Heart left ventricle (tissue), 16 donors: Measurements from ENCODE around the gene GPR84. TPM values are rescaled to one million over a fixed set of nuclear protein-coding genes. Genes with fewer than 3 reads are reported as not detected.

ENCODE experiments used
- ATAC-seq, 4 donors: fragments of 200-7000 bp; cut with Tn5 transposase; one replicate each; pipeline ENCODE4 v1.9.1; 2020 to 2022; ENCODE audit warnings: moderate library complexity in 4 of 4, mild to moderate bottlenecking in 3 of 4, moderate number of reproducible peaks in 1 of 4
- DNase-seq, 5 donors: peaks; one replicate each; pipeline ENCODE4 v3.0.0-alpha.2; 2020
- H3K27ac ChIP-seq, 12 donors: fragments of 200-600 bp; sonication (generic) in 4 of 12; one replicate each; pipeline versions ENCODE4 v1.5.0 to v1.8.0; 2016 to 2022; ENCODE audit warnings: mild to moderate bottlenecking in 2 of 12
- H3K27me3 ChIP-seq, 9 donors: fragments of 200-600 bp; sonication (generic) in 2 of 9; one replicate each; pipeline versions ENCODE4 v1.5.1 to v1.8.0; 2016 to 2022; ENCODE audit warnings: mild to moderate bottlenecking in 3 of 9
- H3K36me3 ChIP-seq, 9 donors: fragments of 200-600 bp; sonication (generic) in 2 of 9; one replicate each; pipeline versions ENCODE4 v1.5.0 to v1.8.0; 2018 to 2022; ENCODE audit warnings: mild to moderate bottlenecking in 2 of 9
- H3K4me1 ChIP-seq, 12 donors: fragments of 200-600 bp; sonication (generic) in 4 of 12; one replicate each; pipeline versions ENCODE4 v1.5.0 to v1.8.0; 2016 to 2022; ENCODE audit warnings: mild to moderate bottlenecking in 3 of 12
- H3K4me3 ChIP-seq, 12 donors: fragments of 200-600 bp; sonication (generic) in 4 of 12; one replicate each; pipeline versions ENCODE4 v1.5.0 to v1.8.0; 2017 to 2022; ENCODE audit warnings: mild to moderate bottlenecking in 9 of 12, moderate library complexity in 4 of 12
- H3K9me3 ChIP-seq, 12 donors: fragments of 200-600 bp; sonication (generic) in 4 of 12; one replicate each; pipeline versions ENCODE4 v1.5.0 to v1.8.0; 2016 to 2022; ENCODE audit warnings: mild to moderate bottlenecking in 1 of 12
- POLR2A ChIP-seq, 2 donors: fragments of 450-650 bp; IDR thresholded peaks; one replicate each; pipeline ENCODE4 v1.6.1; 2017; ENCODE audit warnings: antibody characterized with exemption in 2 of 2, mild to moderate bottlenecking in 2 of 2, moderate library complexity in 2 of 2
- WGBS, 4 donors: extraction: QIAGEN DNeasy Blood & Tissue Kit in 2 of 4; methylation state at CpG; one replicate each; pipeline versions ENCODE4 v1.1.5 to v1.1.7; 2013 to 2018; 5-methylcytosine and 5-hydroxymethylcytosine counted together
- intact Hi-C, 10 donors: fragments of 100-400 bp; cut with DNase I; formaldehyde crosslinking; loops; one replicate each; pipeline versions ENCODE4 v1.11.1 to v1.14.2; 2022
- polyA plus RNA-seq, 2 donors: library from polyadenylated mRNA; stranded (reverse); fragments of 200-250 nt; gene quantifications; one replicate each; pipeline ENCODE4 v1.2.3, GENCODE V29; 2013
- total RNA-seq, 9 donors: library from RNA; depleted of rRNA in 2 of 9; stranded (reverse); fragments of >200 nt in 2 of 9; fragmentation: NEBNext Ultra II Directional in 3 of 9; extraction: Animal tissue kit (Norgen Biotek cat#: 25700) in 3 of 9; gene quantifications; one replicate each; pipeline versions ENCODE4 v1.1.0 to v1.2.4, GENCODE V29; 2016 to 2023
- TF ChIP-seq, protein P1 (sequence below), 12 donors: fragments of 200-600 bp; sonication (generic) in 4 of 12; IDR thresholded peaks; one replicate each; pipeline versions ENCODE4 v1.5.0 to v1.8.0; 2018 to 2022; ENCODE audit warnings: antibody characterized with exemption in 12 of 12, mild to moderate bottlenecking in 5 of 12
- donor health status: ischemic (EF 13 %, LVEDD 7.1; RV severe dilation, severe dysfunction).
- donor health status: healthy with polysubstance abuse.
- donor health status: DM: no; HTN: yes; CAD: no.
- donor health status: DM: no; HTN: no; CAD: no.
- donor health status: ischemic (EF 25% LVEDD 6.9; RV normal size, moderate dysfunction).
- donor health status: ischemic (EF 25% LVEDD 5.7; RV mildly dilated, moderate dysfunction).
- donor health status: healthy.
- donor health status: DM: yes; HTN: yes; CAD: no.
- donor health status: ischemic (EF 35%, LVEDD 5.7; RV mildly dilated, moderate dysfunction).
- donor health status: nonischemic (EF 11% LVEDD 7.7; RV severe dilation, severe dysfunction).
- donor health status: DM: yes; HTN: yes; CAD: no.
- donor health status: PGD.
- donor health status: ischemic (EF 29% LVEDD 5.4; RV normal size, mild dysfunction).
- donor health status: nonischemic (EF 23%, LVEDD 6.1; RV moderate dilation, normal function).

Gene GPR84
- total and polyA plus RNA-seq, 11 donors = 0.21 to 4.4 (median 0.37) TPM; not detected in 6

DNA sequence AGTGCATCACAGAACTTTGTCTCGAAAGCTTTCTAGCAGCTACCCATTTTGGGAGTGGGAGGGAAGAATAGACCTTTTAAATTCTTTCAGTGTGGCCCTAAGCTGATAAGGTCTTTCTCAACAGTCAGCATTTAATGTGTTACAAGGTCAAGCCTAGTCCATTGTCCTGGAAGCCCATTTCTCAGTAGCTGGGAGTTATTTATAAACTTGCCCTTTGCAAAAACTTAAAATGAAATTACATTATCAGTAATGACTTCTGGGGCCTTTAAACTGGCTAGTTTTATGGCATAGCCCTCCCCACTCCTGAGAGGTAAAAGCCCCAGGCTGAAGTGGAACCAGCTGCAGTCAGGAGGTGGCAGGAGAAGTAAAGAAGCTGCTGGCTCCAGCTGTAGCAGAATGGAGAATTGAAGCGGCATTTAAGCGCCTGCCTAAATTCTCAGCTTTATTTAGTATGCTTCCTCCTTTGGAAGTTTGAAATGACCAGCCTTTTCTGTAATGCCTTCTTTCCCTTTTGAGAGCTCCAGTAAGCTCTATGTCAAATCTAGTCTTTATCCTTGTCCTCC is 26.9 kb downstream of the GPR84 start:
- no peaks in the 10 kb centered on the region for H3K9me3 ChIP-seq
- H3K4me3 ChIP-seq = no peak overlapping the region
- no peak for TF ChIP-seq POLR2A (IDR thresholded peaks at IDR 0.05)
- TF ChIP-seq, protein P1, sequence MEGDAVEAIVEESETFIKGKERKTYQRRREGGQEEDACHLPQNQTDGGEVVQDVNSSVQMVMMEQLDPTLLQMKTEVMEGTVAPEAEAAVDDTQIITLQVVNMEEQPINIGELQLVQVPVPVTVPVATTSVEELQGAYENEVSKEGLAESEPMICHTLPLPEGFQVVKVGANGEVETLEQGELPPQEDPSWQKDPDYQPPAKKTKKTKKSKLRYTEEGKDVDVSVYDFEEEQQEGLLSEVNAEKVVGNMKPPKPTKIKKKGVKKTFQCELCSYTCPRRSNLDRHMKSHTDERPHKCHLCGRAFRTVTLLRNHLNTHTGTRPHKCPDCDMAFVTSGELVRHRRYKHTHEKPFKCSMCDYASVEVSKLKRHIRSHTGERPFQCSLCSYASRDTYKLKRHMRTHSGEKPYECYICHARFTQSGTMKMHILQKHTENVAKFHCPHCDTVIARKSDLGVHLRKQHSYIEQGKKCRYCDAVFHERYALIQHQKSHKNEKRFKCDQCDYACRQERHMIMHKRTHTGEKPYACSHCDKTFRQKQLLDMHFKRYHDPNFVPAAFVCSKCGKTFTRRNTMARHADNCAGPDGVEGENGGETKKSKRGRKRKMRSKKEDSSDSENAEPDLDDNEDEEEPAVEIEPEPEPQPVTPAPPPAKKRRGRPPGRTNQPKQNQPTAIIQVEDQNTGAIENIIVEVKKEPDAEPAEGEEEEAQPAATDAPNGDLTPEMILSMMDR (IDR thresholded peaks at IDR 0.05) = peak in 8 of 12 donors; percentile 5 to 43 (median 34)
- H3K36me3 ChIP-seq = peaks cover 0 to 24% (median 19%) of the 10 kb centered on the region in 9 donors
- H3K27me3 ChIP-seq = no peaks in the 10 kb centered on the region
- DNase-seq (peak in 2 of 5 donors; percentile 31 to 44), ATAC-seq (peak; percentile 44 to 82 (median 77))
- peaks cover 2 to 47% (median 27%) of the 10 kb centered on the region in 12 donors for H3K4me1 ChIP-seq
- WGBS, 4 donors = 27 to 41% (median 39%) methylated on average over 3 of the region's 3 CpGs
- intact Hi-C loops = no loop called here
- peak overlapping the region in 11 of 12 donors; percentile 29 to 84 (median 66) for H3K27ac ChIP-seq

DNA sequence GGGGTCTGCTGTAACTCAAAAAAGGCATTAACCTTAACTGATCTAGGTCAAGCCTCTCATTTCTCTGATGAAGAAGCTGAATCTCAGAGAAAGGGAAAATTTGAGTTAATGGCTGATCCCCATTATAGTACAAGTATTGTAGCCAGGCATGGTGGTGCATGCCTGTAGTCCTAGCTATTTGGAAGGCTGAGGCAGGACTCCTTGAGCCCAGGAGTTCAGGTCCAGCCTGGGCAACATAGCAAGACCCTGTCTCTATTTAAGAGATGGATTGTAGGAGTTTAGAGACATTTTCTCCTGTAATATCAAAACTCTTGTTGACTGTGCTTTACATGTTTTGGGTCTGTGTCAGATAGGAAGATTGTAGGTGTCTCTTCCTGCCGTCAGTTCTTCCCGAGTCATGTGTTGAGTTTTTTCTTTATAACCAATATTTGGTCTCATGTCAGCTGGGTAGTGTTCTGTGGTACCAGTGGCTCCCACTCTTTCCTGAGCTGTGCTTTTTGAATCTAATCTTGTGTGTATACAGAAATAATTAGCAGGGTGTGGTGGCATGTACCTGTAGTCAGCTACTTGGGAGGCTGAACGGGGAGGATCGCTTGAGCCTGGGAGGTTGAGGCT is 30.8 kb downstream of the GPR84 start:
- Histone ChIP-seq H3K9me3 (no peaks in the 10 kb centered on the region), H3K4me1 (peaks cover 2 to 59% (median 37%) of the 10 kb centered on the region in 12 donors), H3K27me3 (no peaks in the 10 kb centered on the region), H3K4me3 (no peak overlapping the region), H3K27ac (no peak overlapping the region), H3K36me3 (peaks cover 0 to 19% (median 8%) of the 10 kb centered on the region in 9 donors)
- DNase-seq (no peak), ATAC-seq (no peak)
- no peak for TF ChIP-seq POLR2A (IDR thresholded peaks at IDR 0.05)
- TF ChIP-seq, protein P1 (IDR thresholded peaks at IDR 0.05) = no peak
- intact Hi-C loops = no loop called here
- WGBS, 4 donors = 97 to 98% (median 97%) methylated on average over 4 of the region's 4 CpGs

DNA sequence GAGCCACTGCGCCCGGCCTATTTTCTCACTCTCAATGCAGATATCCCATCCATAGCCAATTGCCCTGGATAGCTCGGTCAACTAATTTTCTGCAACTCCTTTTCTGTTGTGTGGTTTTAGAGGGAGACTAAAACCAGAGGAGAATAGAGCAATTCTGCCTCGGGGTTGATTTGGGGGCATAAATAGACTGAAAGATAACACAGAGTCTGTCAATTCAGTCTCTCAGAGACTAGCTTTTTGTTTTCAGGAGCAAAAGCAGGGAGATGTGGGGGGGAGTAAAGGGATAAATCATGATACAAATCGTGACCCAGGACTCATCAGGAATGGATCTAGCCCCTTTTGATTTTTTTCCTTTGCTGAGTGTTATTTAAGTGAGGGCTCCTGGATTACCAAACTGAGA is 32.8 kb downstream of the GPR84 start:
- DNase-seq = no peak
- peaks cover 0 to 58% (median 31%) of the 10 kb centered on the region in 12 donors for H3K4me1 ChIP-seq
- TF ChIP-seq, protein P1 (IDR thresholded peaks at IDR 0.05) = no peak
- WGBS, 4 donors = 76 to 85% (median 81%) methylated on average over 5 of the region's 5 CpGs
- no peaks in the 10 kb centered on the region for H3K9me3 ChIP-seq
- peaks cover 0 to 22% (median 8%) of the 10 kb centered on the region in 9 donors for H3K36me3 ChIP-seq
- no peak for ATAC-seq
- no peak overlapping the region for H3K27ac ChIP-seq
- no peaks in the 10 kb centered on the region for H3K27me3 ChIP-seq
- intact Hi-C loops = no loop called here
- H3K4me3 ChIP-seq = no peak overlapping the region

DNA sequence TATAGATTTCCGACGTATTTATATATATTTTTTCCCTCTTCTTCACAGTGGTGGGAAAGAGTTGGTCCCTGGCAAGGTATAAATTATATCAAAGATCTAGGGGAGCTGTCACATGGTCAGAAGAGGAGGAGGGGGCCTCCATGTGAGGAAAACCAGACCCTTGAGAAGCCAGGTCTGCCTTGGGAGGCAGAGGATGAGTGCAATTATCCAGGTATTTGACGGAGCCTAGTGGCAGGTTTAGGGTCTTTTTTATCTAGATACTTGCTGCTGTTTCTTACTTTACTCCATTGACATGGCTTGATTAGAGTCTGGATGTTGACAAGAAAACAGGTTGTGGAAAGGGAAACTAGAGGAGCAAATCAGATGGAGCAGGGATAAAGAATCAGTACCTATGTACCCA is 33.8 kb downstream of the GPR84 start:
- peaks cover 0 to 22% (median 8%) of the 10 kb centered on the region in 9 donors for H3K36me3 ChIP-seq
- H3K27me3 ChIP-seq = no peaks in the 10 kb centered on the region
- H3K4me3 ChIP-seq = no peak overlapping the region
- intact Hi-C loops = no loop called here
- peaks cover 0 to 62% (median 39%) of the 10 kb centered on the region in 12 donors for H3K4me1 ChIP-seq
- 68 to 79% (median 75%) methylated on average over 3 of the region's 3 CpGs for WGBS, 4 donors
- no peak for TF ChIP-seq POLR2A (IDR thresholded peaks at IDR 0.05)
- TF ChIP-seq, protein P1 (IDR thresholded peaks at IDR 0.05) = no peak
- no peak for DNase-seq
- no peak overlapping the region for H3K27ac ChIP-seq
- no peak for ATAC-seq
- no peaks in the 10 kb centered on the region for H3K9me3 ChIP-seq
